ENCODE measurements around the gene MANBA.
"Not testable (repeated sequence)": the region's sequence is repeated elsewhere in the genome, so short reads cannot be mapped to it uniquely, and the experiment has no call there.

The MANBA gene

DNA sequence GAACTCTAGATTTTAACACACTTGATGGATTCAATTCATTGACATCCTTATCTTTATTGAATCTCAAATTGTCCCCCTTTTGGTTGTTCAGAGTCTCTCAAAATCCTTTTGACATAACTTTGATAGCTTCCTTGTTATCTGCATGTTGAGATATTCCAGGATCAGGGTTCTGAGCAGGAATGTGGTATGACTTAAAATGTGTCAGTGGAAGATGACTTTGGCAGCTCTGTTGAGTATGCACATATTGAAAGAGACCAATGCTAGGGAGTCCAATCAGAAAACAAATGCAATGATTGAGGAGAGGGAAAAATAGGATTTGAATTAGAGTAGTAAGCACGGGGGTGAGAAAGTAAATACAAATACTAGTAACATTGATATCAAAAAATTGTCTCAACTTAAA, 93.8 kb downstream of the MANBA start:
- no peak for DNase-seq

DNA sequence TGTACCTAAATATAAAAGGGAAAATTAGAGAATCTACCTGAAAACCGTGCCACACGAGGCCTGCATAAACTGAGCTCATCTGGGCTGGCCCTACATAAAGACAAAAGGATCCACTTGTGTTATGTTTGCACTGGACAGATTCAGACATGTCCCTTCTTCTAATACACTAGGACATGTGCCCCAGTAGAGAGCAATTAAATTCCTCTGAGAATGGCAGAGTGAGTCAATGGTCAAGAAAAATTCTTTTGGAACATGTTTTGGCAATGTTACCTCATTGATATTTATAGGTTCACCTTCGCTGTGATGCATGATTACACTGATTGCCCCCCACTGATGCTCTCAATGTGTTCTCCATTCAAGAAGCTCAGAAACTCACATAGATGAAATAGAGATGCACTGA, 95.2 kb downstream of the MANBA start:
- no peak for DNase-seq

DNA sequence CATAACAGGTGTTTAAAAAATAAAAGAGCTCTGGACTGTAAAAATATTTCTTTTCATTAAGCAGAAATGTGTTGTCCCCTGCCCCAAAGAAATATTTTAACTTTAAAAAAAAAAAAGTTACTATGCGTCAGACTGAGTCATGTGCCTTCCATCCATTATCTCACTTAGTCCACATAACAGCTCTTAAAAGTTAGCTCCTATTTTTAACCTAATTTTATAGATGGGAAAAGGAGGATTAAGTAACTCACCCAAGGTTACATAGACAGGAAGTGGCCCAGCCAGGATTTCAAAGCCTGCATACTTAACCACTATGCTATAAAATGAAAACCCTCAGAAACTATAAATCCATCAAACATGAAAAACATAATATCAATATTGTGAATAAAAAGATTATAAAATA, 97.7 kb downstream of the MANBA start:
- no peak for DNase-seq

DNA sequence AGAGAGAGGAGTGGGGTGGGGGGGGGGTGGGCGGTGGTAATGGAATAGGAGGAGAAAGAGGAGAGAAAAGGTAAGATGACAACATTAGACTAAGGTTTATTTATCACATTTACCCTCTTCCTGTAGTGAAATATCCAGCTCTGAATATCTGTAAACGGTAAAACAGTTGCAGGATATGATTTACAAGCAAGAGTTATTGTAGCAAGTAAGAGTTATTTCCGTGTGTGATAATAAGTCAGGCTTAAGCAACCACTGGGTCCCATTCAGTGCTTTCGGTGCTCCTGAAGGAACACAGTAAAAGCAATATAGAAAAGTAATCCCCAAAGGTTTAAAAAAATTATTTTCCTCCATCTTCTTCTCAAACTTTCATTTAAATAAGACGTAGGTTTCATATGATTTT, 103.6 kb downstream of the MANBA start:
- DNase-seq = no peak

DNA sequence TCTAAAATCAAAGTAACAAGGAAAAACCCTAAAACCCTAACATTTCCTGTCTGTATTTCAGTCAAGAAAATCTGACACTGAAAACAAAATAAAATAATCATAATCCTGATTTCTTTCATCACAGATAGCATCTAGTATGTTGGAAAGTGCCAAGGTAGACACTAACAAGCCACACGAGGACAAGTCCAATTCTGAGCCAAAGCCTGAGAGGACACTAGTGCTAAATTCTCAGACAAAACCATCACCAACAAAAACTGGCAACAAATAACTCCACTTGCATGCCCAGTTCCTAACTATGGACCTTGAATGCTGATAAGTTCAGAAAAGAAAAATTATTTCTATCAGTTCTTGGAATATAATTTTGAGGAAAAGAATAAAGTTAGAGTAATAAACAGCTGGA, 113.7 kb downstream of the MANBA start:
- no peak for DNase-seq

DNA sequence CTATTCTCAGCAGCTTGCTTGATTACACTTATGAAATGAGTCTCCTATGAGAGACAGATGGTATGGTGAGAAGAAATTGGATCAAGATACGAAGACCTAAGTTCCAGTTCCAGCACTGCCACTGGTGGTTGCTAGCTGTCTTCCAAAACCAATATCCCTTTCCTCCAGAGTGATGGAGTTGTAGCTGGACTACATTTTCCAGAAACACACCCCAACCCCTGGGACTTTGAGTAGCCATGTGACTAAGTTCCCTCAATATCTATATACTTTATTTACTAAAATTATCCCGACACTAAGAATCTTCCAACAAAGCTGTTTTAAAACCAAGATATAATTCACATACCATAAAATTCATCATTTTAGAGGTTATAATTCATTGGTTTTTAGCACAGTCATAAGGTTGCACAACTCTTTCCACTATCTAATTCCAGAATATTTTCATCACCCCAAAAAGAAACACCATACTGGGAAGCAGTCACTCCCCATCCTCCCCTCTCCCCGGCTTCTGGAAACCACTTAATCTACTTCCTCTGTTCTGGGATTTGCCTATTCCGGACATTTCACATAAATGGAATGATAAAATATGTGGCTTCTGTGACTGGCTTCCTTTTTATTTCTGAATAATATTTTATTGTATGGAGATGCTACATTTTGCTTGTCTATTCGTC, 118.0 kb downstream of the MANBA start:
- no peak for DNase-seq

DNA sequence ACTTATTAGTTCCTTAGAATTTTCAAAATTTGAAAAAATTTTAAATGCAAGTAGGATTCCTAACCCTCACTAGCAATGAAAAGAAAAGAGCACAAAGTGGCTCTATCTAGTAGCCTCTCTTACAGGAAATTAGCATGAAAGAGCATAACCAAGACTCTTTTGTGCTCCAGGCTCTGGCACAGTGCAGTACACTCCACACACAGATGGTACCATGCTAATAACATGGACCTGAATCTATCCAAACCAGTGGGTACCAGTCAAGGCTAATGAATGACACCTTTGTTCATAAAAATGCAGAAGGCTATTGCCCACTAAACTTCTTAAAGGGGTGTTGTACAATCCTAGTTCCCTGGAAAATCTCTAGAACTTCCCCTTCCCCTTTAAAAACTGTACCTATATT, 119.0 kb downstream of the MANBA start:
- no peak for DNase-seq

DNA sequence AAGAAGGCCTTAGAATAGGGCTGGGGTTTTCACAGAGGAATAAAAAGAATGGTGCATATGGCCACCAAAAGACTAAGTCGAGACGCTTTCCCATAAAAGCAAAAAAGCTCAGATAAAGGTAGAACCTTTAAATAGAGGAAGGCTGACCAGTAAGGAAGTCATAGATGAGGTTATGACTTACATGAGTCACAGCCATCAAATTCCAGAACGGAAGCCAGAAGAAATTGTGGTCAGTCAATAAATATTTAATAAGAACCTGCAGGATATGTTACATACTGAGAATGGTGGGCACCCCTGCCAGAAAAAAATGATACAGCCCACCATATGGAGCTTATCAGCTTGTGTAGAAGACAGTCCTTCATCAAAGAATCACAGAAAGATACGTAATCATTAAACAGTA, 120.1 kb downstream of the MANBA start:
- DNase-seq = no peak

DNA sequence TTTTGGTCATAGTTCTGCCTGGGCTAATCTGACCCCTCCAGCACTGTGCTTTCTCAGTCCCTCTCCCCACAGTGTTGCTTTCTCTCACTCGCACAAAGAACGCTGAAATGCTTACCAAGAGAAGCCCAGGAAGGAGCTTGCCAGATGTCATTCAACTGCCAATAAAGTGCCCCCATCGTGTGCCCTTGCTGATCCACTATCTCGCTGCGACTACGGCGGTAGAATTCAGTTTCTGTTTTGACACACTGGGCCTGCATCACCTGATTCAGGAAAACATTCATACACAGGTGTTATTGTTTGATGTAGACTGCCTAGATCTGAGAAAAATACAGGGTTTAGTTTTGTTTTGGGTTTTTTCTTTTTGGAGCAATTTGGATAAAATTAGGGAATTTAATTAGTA, 121.2 kb downstream of the MANBA start:
- no peak for DNase-seq

DNA sequence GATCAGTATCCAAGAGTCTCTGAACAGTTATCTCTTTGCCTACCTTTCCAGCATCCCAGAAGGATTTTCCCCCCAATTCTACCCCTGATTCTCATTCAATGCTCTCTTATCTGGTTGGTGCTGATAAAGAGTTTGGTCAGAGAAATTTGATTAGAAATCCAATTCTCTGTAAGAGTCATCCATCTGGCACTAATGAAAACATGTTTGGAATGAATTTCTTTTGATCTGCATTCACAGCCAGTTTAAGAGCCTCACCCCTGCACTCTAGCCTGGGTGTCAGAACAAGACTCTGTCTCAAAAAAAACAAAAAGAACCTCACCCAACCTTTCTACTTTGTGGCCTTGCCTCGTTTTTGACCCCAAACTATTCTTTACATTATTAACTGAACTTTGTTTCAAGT, 122.1 kb downstream of the MANBA start:
- DNase-seq = no peak

DNA sequence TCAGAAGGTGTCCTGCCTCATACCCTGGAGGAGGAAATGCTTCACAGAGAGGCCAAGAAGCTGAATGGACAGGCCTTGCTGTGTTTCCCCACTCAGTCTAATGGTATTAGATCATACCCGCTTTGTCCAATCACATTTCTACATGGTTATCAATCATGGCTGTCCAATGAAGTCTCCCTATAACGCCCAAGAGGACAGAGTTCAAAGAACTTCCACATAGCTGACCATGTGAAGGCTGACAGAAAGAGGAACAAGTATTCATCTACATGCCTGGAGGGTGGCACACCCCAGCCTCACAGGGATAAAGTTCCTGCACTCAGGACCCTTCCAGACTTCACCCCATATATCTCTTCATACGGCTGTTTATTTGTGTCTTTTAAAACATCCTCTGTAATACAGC, 123.4 kb downstream of the MANBA start:
- no peak for DNase-seq

DNA sequence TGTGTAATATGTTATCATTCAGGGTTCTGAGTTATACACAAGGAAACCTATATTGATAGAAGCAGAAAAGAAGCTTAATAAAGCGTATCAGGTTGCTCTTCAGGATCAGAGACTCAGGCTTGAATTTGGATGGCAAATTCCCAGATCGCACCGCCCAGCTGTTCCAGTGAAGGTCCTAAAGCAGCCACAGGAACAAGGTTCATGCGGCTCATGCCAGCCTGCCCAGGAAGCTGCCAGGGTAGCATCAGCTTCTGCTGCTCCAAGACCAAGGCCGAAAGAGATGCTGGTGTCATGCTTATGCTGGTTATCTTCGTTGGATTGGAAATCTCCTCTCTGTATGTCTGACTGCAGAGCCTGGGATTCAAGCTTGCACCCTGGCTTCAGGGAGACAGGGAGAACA, 127.7 kb downstream of the MANBA start:
- no peak for DNase-seq

DNA sequence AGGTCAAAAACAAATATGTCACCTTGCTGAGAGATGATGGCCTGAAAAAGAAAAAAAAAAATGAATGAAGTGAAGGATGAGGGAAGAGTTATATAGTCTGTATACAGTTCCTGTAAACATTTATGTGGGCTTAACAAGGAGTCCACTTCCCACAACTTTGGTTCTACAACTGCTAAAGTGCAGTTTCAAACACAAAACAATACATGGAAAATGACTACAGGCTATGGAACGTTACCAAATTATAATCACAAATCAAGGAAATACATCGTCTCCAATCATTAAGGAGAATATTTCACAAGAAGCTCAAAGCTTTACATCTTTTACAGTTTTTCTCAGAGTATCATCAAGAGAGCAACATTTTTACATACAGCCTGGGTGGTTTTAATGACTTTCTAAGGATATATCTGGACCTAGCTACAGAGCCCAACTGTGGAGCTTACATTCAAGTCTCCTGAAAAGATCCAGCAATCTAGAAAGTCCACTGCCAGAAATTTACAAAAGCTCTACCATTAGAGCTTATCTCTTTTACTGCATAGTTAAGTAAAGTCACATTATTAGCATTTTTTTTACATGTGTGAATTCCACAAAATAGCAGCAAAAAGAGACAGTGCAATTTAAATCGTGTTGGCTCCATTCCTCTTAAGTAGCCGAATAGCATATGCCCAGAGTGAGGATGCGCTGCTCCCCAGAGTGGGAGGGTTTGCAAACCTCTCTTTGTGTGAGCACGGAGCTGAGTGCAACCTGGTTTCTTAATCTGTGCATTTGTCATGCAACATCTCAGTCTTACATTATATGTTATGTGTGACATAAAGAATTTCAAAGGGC, 128.3 kb downstream of the MANBA start:
- no peak for DNase-seq

DNA sequence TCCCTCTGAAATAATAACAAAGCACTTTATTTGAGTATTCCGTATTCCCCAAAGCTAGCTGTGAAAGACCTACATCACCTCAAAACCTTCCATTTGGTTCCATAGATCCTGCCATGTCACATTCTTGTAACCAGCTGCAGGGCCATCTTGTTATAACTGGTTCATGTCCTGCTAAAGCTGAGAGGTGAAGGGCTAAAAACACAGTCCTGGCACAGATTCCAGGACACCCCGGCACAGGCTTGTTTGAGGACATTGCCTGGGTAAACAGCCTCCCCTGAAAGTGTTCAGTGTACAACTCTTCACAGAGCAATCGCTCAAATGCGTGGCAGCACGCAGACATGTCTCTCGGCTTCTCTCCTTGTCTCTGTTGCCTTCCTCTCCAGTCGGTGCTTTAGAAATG, 129.2 kb downstream of the MANBA start:
- DNase-seq = no peak

DNA sequence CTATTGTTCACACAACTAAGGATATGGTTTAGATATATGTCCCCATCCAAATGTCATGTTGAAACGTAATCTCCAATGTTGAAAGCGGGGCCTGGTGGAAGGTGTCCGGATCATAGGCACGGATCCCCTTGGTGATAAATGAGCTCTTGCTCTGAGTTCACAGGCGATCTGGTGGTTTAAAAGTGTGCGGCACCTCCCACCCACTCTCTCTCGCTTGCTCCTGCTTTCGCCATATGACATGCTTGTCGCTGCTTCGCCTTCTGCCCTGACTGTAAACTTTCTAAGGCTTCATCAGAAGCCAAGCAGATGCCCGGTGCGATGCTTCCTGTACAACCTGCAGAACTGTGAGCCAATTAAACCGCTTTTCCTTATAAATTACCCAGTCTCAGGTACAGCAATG, 131.1 kb downstream of the MANBA start:
- no peak for DNase-seq

DNA sequence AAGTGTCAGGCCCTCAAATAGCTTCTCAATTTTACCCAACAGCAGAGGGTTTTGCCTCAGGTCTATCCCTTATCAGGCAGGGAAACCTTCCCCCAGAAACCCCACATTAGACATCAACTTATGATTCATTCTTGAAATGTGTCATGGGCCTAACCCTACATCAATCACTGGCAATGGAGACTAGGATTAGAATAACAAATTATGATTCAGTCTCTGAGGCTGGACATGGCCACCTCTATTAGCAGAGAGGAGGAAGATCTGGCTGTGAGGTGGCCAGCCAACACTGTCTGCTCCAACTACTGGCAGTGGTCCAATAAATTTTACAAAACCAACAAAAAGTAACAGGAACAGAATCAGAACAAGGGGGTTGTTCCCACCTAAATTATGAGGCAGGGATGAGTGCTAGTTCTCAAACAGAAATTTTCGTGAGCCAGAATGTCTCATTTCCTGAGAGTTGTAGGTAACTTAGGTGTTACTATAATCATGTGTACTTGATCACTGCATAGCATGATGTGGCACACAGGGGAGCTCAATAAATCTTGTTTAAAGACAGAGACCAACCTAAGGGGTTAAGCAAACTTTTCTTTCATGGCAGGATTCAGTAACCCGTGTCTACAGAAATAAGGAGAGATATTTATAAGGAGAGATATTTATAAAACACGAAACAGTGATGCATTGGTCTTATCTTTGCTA, 132.8 kb downstream of the MANBA start:
- DNase-seq = no peak

DNA sequence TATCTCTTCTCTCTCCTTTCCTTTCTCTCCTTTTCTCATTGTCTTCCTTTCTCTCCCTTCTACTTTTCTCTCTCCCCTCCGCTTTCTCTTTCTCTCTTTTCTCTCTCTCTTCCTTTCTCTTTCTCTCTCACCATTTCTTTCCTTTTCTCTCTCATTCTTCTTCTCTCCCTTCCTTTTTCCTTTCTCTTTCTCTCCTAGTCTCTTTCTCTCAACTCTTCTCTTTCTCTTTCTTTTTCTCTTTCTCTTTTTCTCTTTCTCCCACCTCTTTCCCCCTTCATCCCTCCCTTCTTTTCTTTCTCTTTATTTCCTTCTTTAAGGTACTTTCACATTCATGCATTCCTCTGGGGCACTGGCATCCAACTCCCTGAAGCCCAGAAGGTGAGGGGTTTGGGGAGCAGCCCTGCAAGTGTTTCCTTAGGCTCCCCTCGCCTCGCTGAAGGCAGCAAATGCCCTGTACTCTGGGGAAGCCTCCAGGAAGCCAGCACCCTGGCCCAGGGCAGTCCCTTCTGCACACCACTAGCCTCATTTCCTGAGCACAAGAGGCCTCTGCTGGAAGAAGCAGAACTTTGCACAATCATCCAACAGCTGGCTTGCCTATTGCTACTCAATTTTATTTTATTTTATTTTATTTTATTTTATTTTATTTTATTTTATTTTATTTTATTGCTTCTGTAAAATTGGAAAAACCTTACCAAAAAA, 135.4 kb downstream of the MANBA start:
- DNase-seq = no peak

DNA sequence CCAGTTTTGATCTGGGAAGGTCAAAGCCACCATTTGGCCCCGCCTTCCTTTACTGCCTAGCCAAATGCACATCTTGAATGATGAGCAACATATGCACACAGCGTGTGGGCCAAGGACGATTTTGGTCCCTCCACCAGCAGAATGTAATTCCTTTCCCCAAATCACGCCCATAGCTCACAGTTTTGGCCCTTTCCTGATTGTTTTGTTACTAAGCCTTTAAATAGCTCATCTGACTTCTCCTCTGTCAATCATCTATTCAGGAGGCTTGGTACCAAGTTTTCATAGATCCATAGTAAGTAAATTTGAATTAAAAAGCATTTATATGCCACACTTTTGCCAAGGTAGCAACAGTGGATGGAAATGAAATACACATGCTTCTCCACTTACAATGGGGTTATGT, 136.3 kb downstream of the MANBA start:
- no peak for DNase-seq

DNA sequence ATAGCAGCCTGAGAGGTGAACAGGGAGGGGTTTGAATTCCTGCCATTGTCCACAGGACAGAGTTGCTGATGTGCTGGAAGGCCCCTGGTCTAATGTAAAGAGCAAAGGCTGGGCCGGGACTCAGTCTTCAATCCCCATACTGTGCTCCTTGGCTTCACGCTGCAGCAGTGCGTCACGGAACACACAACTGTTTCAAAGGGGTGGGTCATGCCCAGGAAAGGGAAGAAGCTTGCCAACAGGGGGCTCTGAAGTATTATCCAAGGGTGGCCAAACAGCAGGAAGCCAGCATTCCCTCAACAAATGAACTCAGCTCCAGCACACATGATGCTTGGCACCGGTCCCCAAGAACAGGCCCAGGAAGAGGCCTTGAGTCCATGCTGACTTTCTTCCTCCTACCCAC, 137.1 kb downstream of the MANBA start:
- DNase-seq = peak; percentile 31

DNA sequence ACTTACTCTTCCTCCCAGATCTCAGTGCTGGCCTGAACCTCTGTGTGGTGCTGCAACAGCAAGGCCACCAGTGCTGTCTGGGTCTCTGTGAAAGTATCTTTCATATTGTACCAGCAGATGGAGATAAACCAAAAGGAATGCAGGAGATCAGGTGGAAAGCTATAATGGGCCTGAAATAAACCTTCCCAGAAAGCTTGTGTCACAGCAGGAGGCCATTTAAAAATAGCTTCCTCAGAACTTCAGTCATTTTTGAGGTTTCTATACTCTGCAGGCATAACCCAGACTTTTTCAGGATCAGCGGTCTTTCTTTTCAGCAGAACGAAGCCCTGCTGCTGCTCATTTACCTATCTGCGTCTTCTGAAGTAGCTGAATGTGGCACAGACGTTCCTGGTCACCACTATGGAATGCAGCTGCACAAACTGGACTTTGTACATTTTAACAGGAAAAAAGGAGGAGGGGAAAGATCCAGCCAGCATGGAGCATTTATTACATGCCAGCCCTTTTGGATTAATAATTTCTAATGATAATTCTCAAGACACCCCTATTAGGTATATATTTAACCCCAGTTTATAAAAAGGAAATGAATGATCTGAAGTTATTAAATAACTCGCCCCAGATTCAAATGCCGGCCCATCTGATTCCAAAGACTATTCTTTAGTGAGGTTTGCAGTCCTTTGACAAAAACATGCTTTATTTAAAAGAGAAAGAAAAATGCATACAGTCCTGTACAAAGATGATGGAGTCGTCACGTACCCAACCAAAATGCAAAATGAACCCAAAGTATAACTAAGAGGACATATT, 139.9 kb downstream of the MANBA start:
- DNase-seq = peak; percentile 67

DNA sequence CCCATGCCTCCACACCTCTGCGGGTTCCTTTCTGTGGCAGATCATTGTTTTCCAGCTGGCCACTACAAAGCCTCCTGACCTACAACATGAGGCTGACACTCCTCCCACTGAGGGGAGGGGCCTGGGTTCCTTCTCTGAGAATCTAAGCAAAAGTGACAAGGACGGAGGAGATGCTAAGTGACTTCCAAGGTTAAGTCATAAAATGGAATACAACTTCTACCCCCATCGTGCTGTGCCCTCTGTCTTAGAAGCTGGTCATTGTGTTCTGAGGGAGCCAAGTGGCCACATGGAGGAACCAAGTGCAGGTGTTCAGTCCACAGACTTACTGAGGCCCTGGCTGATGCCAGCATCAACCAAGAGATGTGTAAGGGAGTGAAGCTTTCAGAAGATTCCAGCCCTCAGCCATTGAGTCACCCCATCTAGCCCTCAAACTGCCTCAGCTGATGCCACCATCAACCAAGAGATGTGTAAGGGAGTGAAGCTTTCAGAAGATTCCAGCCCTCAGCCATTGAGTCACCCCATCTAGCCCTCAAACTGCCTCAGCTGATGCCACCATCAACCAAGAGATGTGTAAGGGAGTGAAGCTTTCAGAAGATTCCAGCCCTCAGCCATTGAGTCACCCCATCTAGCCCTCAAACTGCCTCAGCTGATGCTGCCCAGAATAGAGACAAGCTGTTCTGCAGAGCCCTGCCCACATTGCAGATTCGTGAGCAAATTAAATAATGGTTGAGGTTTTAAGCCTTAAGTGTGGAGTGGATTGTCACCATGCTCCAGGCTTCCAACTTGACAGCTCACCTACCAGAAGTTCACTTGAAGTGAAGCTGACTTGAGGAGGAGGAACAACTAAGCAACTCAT, 140.8 kb downstream of the MANBA start:
- not testable (repeated sequence) for DNase-seq

DNA sequence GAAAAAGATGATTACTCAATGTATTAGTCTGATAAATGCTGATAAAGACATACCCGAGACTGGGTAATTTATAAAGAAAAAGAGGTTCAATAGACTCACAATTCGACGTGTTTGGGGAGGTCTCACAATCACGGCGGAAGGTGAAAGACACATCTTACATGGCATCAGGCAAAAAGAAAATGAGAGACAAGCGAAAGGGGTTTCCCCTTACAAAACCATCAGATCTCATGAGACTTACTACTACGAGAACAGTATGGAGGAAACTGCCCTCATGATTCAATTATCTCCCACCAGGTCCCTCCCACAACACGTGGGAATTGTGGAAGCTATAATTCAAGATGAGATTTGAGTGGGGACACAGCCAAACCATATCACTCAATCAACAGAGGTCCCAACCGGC, 141.7 kb downstream of the MANBA start:
- DNase-seq = not testable (repeated sequence)

Measured in retina (tissue), 1 donor.